Bronchial epithelial cell (primary cell): ENCODE measurements around the gene FBXW9. TPM values are rescaled to one million over a fixed set of nuclear protein-coding genes. Genes with fewer than 3 reads are reported as not detected.
"Not testable (repeated sequence)": the region's sequence is repeated elsewhere in the genome, so short reads cannot be mapped to it uniquely, and the experiment has no call there.

Experiments
- DNase-seq: peaks from one replicate; pipeline ENCODE4 v3.0.0-alpha.2; 2010; ENCODE audit warnings: low read depth
- FAIRE-seq: peaks from 2 replicates; lab custom pipeline; 2011; peaks lifted over from hg19 to GRCh38; lab: Jason Lieb, UNC
- H3K27me3 ChIP-seq: 2 replicates; pipeline ENCODE4 v1.5.1; 2011; ENCODE audit warnings: low read length; ENCODE audit not compliant: control insufficient read depth, insufficient read depth
- H3K36me3 ChIP-seq: 2 replicates; pipeline ENCODE4 v1.5.1; 2011; ENCODE audit warnings: low read length; ENCODE audit not compliant: control insufficient read depth, insufficient read depth
- H3K4me3 ChIP-seq: 2 replicates; pipeline ENCODE4 v1.5.1; 2011; ENCODE audit warnings: mild to moderate bottlenecking, low read depth, low read length, control low read depth
- total RNA-seq: library from RNA; depleted of rRNA; stranded (reverse); fragments of >200 nt; gene quantifications from 2 replicates; pipeline ENCODE4 v1.2.1, GENCODE V29; 2014
- TF ChIP-seq, protein P1 (sequence below): IDR thresholded peaks from 2 replicates; pipeline ENCODE4 v1.5.1; 2011; ENCODE audit warnings: mild to moderate bottlenecking, moderate library complexity, low read length, control low read depth, inconsistent platforms; ENCODE audit not compliant: insufficient read depth, severe bottlenecking

Gene FBXW9
- total RNA-seq, 1 donor from 2014 or later: 6.1 TPM

DNA sequence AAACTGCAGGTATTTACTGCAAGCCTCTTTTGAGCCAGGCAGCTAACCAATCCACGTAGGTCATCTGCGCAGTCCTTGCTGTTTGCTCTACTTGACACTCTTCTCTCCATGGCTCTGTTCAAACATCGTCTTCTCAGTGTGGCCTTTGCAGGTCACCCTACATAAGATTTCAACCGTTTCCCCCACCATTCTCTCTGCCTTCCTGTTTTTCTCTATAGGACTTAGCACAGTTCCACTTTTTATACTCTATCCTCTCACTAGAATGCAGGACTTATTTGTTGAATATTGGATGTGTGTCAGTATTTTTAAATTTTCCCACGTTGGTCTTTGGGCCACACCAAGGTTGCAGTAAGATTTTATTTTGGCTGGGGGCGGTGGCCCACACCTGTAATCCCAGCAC lies 1.7 kb upstream of the FBXW9 start:
- no peak for FAIRE-seq
- H3K27me3 ChIP-seq: no peaks in the 10 kb centered on the region
- peaks cover 21% of the 10 kb centered on the region for H3K36me3 ChIP-seq
- TF ChIP-seq, protein P1, sequence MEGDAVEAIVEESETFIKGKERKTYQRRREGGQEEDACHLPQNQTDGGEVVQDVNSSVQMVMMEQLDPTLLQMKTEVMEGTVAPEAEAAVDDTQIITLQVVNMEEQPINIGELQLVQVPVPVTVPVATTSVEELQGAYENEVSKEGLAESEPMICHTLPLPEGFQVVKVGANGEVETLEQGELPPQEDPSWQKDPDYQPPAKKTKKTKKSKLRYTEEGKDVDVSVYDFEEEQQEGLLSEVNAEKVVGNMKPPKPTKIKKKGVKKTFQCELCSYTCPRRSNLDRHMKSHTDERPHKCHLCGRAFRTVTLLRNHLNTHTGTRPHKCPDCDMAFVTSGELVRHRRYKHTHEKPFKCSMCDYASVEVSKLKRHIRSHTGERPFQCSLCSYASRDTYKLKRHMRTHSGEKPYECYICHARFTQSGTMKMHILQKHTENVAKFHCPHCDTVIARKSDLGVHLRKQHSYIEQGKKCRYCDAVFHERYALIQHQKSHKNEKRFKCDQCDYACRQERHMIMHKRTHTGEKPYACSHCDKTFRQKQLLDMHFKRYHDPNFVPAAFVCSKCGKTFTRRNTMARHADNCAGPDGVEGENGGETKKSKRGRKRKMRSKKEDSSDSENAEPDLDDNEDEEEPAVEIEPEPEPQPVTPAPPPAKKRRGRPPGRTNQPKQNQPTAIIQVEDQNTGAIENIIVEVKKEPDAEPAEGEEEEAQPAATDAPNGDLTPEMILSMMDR: no peak
- DNase-seq: no peak
- no peak overlapping the region for H3K4me3 ChIP-seq

DNA sequence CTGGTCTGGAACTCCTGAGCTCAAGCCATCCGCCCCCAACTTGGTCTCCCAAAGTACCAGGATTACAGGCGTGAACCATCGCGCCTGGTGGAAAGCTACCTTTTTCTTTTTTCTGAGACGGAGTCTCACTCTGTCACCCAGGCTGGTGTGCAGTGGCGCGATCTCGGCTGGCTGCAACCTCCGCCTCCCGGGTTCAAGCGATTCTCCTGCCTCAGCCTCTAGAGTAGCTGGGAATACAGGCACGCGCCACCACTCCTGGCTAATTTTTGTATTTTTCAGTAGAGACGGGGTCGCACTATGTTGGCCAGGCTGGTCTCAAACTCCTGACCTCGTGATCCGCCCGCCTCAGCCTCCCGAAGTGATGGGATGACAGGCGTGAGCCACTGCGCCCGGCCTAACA lies 994 bp upstream of the FBXW9 start:
- FAIRE-seq, DNase-seq, H3K27me3 ChIP-seq, H3K4me3 ChIP-seq: not testable (repeated sequence)
- peaks cover 17% of the 10 kb centered on the region for H3K36me3 ChIP-seq

DNA sequence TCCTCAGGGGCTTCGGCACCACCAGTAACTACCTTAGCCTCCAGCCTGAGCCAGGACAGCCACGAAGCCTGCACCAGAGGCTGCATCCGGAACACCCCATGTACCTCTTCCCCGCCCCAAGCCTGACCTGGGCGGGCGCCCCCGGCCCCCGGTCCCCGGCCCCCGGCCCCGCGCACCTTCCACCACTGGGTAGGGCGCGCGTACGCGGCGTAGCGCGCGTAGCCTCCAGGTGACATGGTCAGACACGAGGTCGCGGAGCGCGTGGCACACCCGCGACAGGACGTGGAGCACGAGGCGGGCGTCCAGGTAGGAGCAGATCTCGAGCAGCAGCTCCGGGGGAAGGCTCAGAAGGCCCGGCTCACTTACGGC lies 450 bp downstream of the FBXW9 start:
- TF ChIP-seq, protein P1: no peak
- DNase-seq (no peak), FAIRE-seq (no peak)
- peak overlapping the region; percentile 85 for H3K4me3 ChIP-seq
- no peaks in the 10 kb centered on the region for H3K27me3 ChIP-seq
- H3K36me3 ChIP-seq: peaks cover 6% of the 10 kb centered on the region

DNA sequence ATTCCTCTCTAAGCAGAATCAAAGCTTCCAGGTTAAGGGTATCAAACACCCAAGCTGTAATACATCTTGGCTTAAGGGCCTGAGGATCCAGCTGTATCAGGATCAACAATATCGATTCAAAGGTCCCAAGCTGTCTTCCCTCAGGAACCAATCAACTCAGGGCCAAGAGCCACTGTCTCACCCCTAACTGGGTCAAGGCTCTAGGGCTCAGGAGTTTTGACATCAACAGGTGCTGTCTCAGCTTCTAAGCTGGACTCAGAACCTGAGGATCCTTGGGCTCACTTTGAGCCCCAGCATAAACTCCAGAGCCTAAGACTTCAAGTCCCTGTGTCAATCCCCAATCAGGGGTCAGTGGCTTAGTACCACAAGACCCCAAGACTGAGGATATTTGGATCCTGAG lies 917 bp downstream of the FBXW9 start:
- TF ChIP-seq, protein P1: no peak
- FAIRE-seq: no peak
- H3K4me3 ChIP-seq: peak overlapping the region; percentile 85

DNA sequence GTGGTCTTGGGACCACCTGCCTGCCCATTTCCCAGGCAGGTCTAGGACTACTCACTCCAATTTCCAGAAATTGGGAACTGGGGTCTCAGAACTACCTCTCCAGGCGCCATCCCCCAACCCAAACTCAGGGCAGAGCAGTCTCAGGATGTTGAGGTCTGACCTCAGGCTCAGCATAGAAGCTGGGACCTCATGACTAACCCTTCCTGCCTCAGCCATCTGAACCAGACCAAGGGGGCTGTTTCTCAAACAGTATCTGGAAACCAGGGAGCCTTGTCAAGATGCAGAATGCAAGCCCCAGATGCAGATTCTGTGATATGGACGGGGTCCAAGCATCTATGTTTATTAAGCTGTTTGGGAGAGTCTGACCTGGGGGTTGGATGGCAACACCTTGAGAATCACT lies 1.3 kb downstream of the FBXW9 start:
- FAIRE-seq: no peak
- TF ChIP-seq, protein P1: no peak
- no peak for DNase-seq
- H3K36me3 ChIP-seq: peaks cover 4% of the 10 kb centered on the region
- H3K27me3 ChIP-seq: no peaks in the 10 kb centered on the region
- no peak overlapping the region for H3K4me3 ChIP-seq

More for the DNA sequence above, 917 bp downstream of the FBXW9 start:
- no peak for DNase-seq
- Histone ChIP-seq H3K36me3 (peaks cover 4% of the 10 kb centered on the region), H3K27me3 (no peaks in the 10 kb centered on the region)

DNA sequence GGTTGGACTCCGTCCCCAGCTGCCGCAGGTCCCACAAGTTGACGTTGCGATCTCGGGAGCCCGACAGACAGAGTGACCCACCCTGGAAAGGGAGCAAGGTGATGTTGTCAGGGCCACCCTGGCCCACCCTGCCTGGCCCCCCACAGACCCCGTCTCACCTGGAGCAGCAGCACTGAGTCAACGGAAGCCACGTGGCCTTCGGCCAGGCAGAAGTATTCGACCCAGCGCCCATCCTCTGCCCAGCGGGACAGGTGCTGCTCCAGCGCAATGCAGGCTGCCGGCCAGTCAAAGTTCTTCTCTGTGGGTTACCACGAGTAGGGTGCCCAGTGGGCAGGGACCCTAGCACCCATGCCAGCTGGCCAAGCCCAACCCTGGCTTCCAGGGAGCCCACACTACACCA lies 1.8 kb downstream of the FBXW9 start:
- peaks cover 4% of the 10 kb centered on the region for H3K36me3 ChIP-seq
- DNase-seq (no peak), FAIRE-seq (no peak)
- H3K4me3 ChIP-seq: no peak overlapping the region
- TF ChIP-seq, protein P1: no peak
- no peaks in the 10 kb centered on the region for H3K27me3 ChIP-seq
